ENCODE data around the gene COL24A1.
"Not testable (repeated sequence)": the region's sequence is repeated elsewhere in the genome, so short reads cannot be mapped to it uniquely, and the experiment has no call there.

Gene COL24A1

GRCh38 chr1:85777021-85777420 lies 379.6 kb downstream of the COL24A1 start:
- not testable (repeated sequence) for DNase-seq

GRCh38 chr1:85762804-85763203 lies 393.8 kb downstream of the COL24A1 start:
- no peak for DNase-seq

- DNase-seq = no peak
Measured at GRCh38 chr1:85756864-85757263, 399.7 kb downstream of the COL24A1 start.

GRCh38 chr1:85748120-85748519 lies 408.5 kb downstream of the COL24A1 start:
- no peak for DNase-seq

- no peak for DNase-seq
Measured at GRCh38 chr1:85746777-85747176, 409.8 kb downstream of the COL24A1 start.

GRCh38 chr1:85743814-85744213 lies 412.8 kb downstream of the COL24A1 start:
- DNase-seq = no peak

GRCh38 chr1:85734931-85735330 lies 421.6 kb downstream of the COL24A1 start:
- no peak for DNase-seq

GRCh38 chr1:85718678-85719340 lies 437.8 kb downstream of the COL24A1 start:
- DNase-seq = no peak

GRCh38 chr1:85714418-85715114 lies 442.0 kb downstream of the COL24A1 start:
- not testable (repeated sequence) for DNase-seq

- no peak for DNase-seq
Measured at GRCh38 chr1:85708829-85709227, 447.7 kb downstream of the COL24A1 start.

GRCh38 chr1:85707990-85708828 lies 448.4 kb downstream of the COL24A1 start, which contains the start of gene ZNHIT6:
Gene ZNHIT6 (minus strand): TSS chr1:85708433. CDS start chr1:85708284, 149 bp downstream.
- DNase-seq = peak; percentile 91

- DNase-seq = no peak
Measured at GRCh38 chr1:85707267-85707989, 449.1 kb downstream of the COL24A1 start.

GRCh38 chr1:85705940-85706339 lies 450.6 kb downstream of the COL24A1 start:
- DNase-seq = no peak

GRCh38 chr1:85700422-85700821 lies 456.1 kb downstream of the COL24A1 start:
- DNase-seq = no peak

GRCh38 chr1:85697895-85698294 lies 458.7 kb downstream of the COL24A1 start:
- no peak for DNase-seq

- no peak for DNase-seq
Measured at GRCh38 chr1:85692730-85693314, 463.8 kb downstream of the COL24A1 start.

- DNase-seq = no peak
Measured at GRCh38 chr1:85689775-85690404, 466.7 kb downstream of the COL24A1 start.

GRCh38 chr1:85683292-85684025 lies 473.1 kb downstream of the COL24A1 start:
- DNase-seq = no peak

GRCh38 chr1:85681087-85681486 lies 475.5 kb downstream of the COL24A1 start:
- DNase-seq = no peak

Data from activated CD4-positive, alpha-beta T cell treated with anti-CD3 and anti-CD28 coated beads for 48 hours (primary cell).